Suppressor macrophage (primary cell): Measurements from ENCODE around the gene TTC4.

Experiments
- DNase-seq, 4 experiments: peaks; one replicate each; pipeline ENCODE4 v3.0.0-alpha.2; 2020 to 2022

Gene TTC4

GRCh38 chr1:54705153-54705552 lies 10.5 kb upstream of the TTC4 start:
- no peak for DNase-seq

- no peak for DNase-seq
These were observed 9.2 kb upstream of the TTC4 start for GRCh38 chr1:54706419-54706818.

GRCh38 chr1:54708385-54708784 lies 7.3 kb upstream of the TTC4 start:
- no peak for DNase-seq

GRCh38 chr1:54709547-54710292 lies 5.9 kb upstream of the TTC4 start:
- no peak for DNase-seq

- DNase-seq = no peak
These were observed 5.2 kb upstream of the TTC4 start for GRCh38 chr1:54710434-54710833.

GRCh38 chr1:54710841-54711240 lies 4.8 kb upstream of the TTC4 start:
- no peak for DNase-seq

GRCh38 chr1:54711536-54711935 lies 4.1 kb upstream of the TTC4 start:
- DNase-seq = no peak

- DNase-seq = no peak
These were observed 674 bp upstream of the TTC4 start for GRCh38 chr1:54714881-54715492.

- DNase-seq = peak in 1 of 4 experiments; percentile 52
These were observed 812 bp downstream of the TTC4 start for GRCh38 chr1:54716299-54717047.

- no peak for DNase-seq
These were observed 6.1 kb downstream of the TTC4 start for GRCh38 chr1:54721719-54722118.

GRCh38 chr1:54723985-54724384 lies 8.3 kb downstream of the TTC4 start:
- no peak for DNase-seq

- no peak for DNase-seq
These were observed 9.1 kb downstream of the TTC4 start for GRCh38 chr1:54724771-54725170.

- DNase-seq = no peak
These were observed 12.4 kb downstream of the TTC4 start for GRCh38 chr1:54728027-54728426.

- no peak for DNase-seq
These were observed 21.0 kb downstream of the TTC4 start for GRCh38 chr1:54736685-54737084.

GRCh38 chr1:54738244-54738643 lies 22.6 kb downstream of the TTC4 start:
- DNase-seq = no peak

- DNase-seq = no peak
These were observed 25.9 kb downstream of the TTC4 start for GRCh38 chr1:54741531-54741930.

GRCh38 chr1:54742282-54742681 lies 26.6 kb downstream of the TTC4 start:
- no peak for DNase-seq

- DNase-seq = no peak
These were observed 28.0 kb downstream of the TTC4 start for GRCh38 chr1:54743416-54744226.

GRCh38 chr1:54744696-54745095 lies 29.0 kb downstream of the TTC4 start:
- DNase-seq = no peak

- no peak for DNase-seq
These were observed 29.6 kb downstream of the TTC4 start for GRCh38 chr1:54745274-54745673.

GRCh38 chr1:54745864-54746263 lies 30.2 kb downstream of the TTC4 start:
- no peak for DNase-seq

GRCh38 chr1:54748094-54748835 lies 32.6 kb downstream of the TTC4 start:
- no peak for DNase-seq
